Endothelial cell (in vitro differentiated cells): ENCODE measurements around the gene ZGRF1. TPM values are rescaled to one million over a fixed set of nuclear protein-coding genes. Genes with fewer than 3 reads are reported as not detected.

ENCODE experiments used
- DNase-seq: peaks from one replicate; pipeline ENCODE4 v3.0.0; 2021; ENCODE audit warnings: low spot score
- H3K27ac Mint-ChIP-seq: one replicate; pipeline ENCODE4 v1.8.0; 2021; ENCODE audit warnings: mixed read lengths, inconsistent platforms; ENCODE audit not compliant: unreplicated experiment
- H3K27me3 Mint-ChIP-seq: one replicate; pipeline ENCODE4 v1.8.0; 2021; ENCODE audit warnings: mild to moderate bottlenecking, moderate library complexity, mixed read lengths, inconsistent platforms; ENCODE audit not compliant: unreplicated experiment
- H3K36me3 Mint-ChIP-seq: one replicate; pipeline ENCODE4 v1.8.0; 2021; ENCODE audit warnings: mild to moderate bottlenecking, low read depth, mixed read lengths, inconsistent platforms; ENCODE audit not compliant: unreplicated experiment
- H3K4me1 Mint-ChIP-seq: one replicate; pipeline ENCODE4 v1.8.0; 2021; ENCODE audit warnings: mild to moderate bottlenecking, mixed read lengths, inconsistent platforms; ENCODE audit not compliant: unreplicated experiment
- H3K4me3 Mint-ChIP-seq: one replicate; pipeline ENCODE4 v1.8.0; 2021; ENCODE audit warnings: mild to moderate bottlenecking, mixed read lengths, inconsistent platforms; ENCODE audit not compliant: unreplicated experiment
- H3K9me3 Mint-ChIP-seq: one replicate; pipeline ENCODE4 v1.8.0; 2021; ENCODE audit warnings: mixed read lengths, inconsistent platforms; ENCODE audit not compliant: unreplicated experiment
- CTCF ChIP-seq: fragments of 200-600 bp; sonication (generic); IDR thresholded peaks from one replicate; pipeline ENCODE4 v1.5.0; 2021; ENCODE audit warnings: antibody characterized with exemption; ENCODE audit not compliant: unreplicated experiment
- total RNA-seq: library from RNA; stranded (reverse); fragmentation: NEBNext Ultra II Directional; extraction: Animal tissue kit (Norgen Biotek cat#: 25700); gene quantifications from one replicate; pipeline ENCODE4 v1.2.1, GENCODE V29; 2021; ENCODE audit not compliant: unreplicated experiment

ZGRF1 gene
- total RNA-seq, 1 donor from 2014 or later, result 15.6 TPM

GRCh38 chr4:112536123-112536522 lies 100.6 kb downstream of the ZGRF1 start:
- TF ChIP-seq CTCF, result no peak
- no peaks in the 10 kb centered on the region for H3K36me3 Mint-ChIP-seq
- no peaks in the 10 kb centered on the region for H3K9me3 Mint-ChIP-seq
- no peaks in the 10 kb centered on the region for H3K27me3 Mint-ChIP-seq
- DNase-seq, result no peak
- H3K4me1 Mint-ChIP-seq, result peaks cover 2% of the 10 kb centered on the region
- no peak overlapping the region for H3K4me3 Mint-ChIP-seq
- no peak overlapping the region for H3K27ac Mint-ChIP-seq

- H3K4me1 Mint-ChIP-seq, result peaks cover 5% of the 10 kb centered on the region
- no peaks in the 10 kb centered on the region for H3K9me3 Mint-ChIP-seq
- DNase-seq, result no peak
- H3K36me3 Mint-ChIP-seq, result no peaks in the 10 kb centered on the region
- no peaks in the 10 kb centered on the region for H3K27me3 Mint-ChIP-seq
- no peak overlapping the region for H3K27ac Mint-ChIP-seq
- no peak overlapping the region for H3K4me3 Mint-ChIP-seq
- no peak for TF ChIP-seq CTCF
These were observed 104.4 kb downstream of the ZGRF1 start for GRCh38 chr4:112532267-112532666.

GRCh38 chr4:112531146-112531545 lies 105.6 kb downstream of the ZGRF1 start:
- Mint-ChIP-seq H3K36me3 (no peaks in the 10 kb centered on the region), H3K9me3 (no peaks in the 10 kb centered on the region), H3K4me1 (peaks cover 5% of the 10 kb centered on the region), H3K27ac (no peak overlapping the region), H3K27me3 (no peaks in the 10 kb centered on the region), H3K4me3 (no peak overlapping the region)
- DNase-seq, result no peak
- no peak for TF ChIP-seq CTCF

GRCh38 chr4:112526061-112526460 lies 110.6 kb downstream of the ZGRF1 start:
- H3K9me3 Mint-ChIP-seq, result no peaks in the 10 kb centered on the region
- H3K27ac Mint-ChIP-seq, result no peak overlapping the region
- H3K4me3 Mint-ChIP-seq, result no peak overlapping the region
- peaks cover 12% of the 10 kb centered on the region for H3K4me1 Mint-ChIP-seq
- no peak for DNase-seq
- TF ChIP-seq CTCF, result no peak
- peaks cover 8% of the 10 kb centered on the region for H3K27me3 Mint-ChIP-seq
- no peaks in the 10 kb centered on the region for H3K36me3 Mint-ChIP-seq

- H3K27ac Mint-ChIP-seq, result no peak overlapping the region
- H3K4me3 Mint-ChIP-seq, result peak overlapping the region; percentile 89
- H3K4me1 Mint-ChIP-seq, result peaks cover 13% of the 10 kb centered on the region
- H3K27me3 Mint-ChIP-seq, result peaks cover 21% of the 10 kb centered on the region
- DNase-seq, result peak; percentile 90
- no peaks in the 10 kb centered on the region for H3K9me3 Mint-ChIP-seq
- peak; percentile 95 for TF ChIP-seq CTCF
- peaks cover 3% of the 10 kb centered on the region for H3K36me3 Mint-ChIP-seq
These were observed 112.8 kb downstream of the ZGRF1 start for GRCh38 chr4:112523764-112524505.
